GM18873 (cell line): ENCODE data around the gene KRTAP10-1.
"Not testable (repeated sequence)": the region's sequence is repeated elsewhere in the genome, so short reads cannot be mapped to it uniquely, and the experiment has no call there.

Experiments used
- ATAC-seq: cut with Tn5 transposase; IDR thresholded peaks from one replicate; pipeline ENCODE4 v1.9.1; 2021; ENCODE audit warnings: mild to moderate bottlenecking, moderate library complexity, moderate number of reproducible peaks; ENCODE audit not compliant: unreplicated experiment, low FRiP score

The KRTAP10-1 gene

GRCh38 chr21:44550285-44550684, 10.3 kb upstream of the KRTAP10-1 start:
- not testable (repeated sequence) for ATAC-seq

- no peak for ATAC-seq
Observed at GRCh38 chr21:44549525-44550211, 9.7 kb upstream of the KRTAP10-1 start.

- ATAC-seq: no peak
Observed at GRCh38 chr21:44548922-44549321, 8.9 kb upstream of the KRTAP10-1 start.

- no peak for ATAC-seq
Observed at GRCh38 chr21:44548381-44548780, 8.4 kb upstream of the KRTAP10-1 start.

- ATAC-seq: no peak
Observed at GRCh38 chr21:44547656-44548331, 7.8 kb upstream of the KRTAP10-1 start.

GRCh38 chr21:44544566-44544965, 4.6 kb upstream of the KRTAP10-1 start:
- ATAC-seq: no peak

GRCh38 chr21:44542716-44543115, 2.7 kb upstream of the KRTAP10-1 start:
- ATAC-seq: no peak

GRCh38 chr21:44540741-44541288, 820 bp upstream of the KRTAP10-1 start:
- no peak for ATAC-seq

- ATAC-seq: no peak
Observed at GRCh38 chr21:44539046-44539445, 949 bp downstream of the KRTAP10-1 start.

- no peak for ATAC-seq
Observed at GRCh38 chr21:44537930-44538911, 1.8 kb downstream of the KRTAP10-1 start.

- no peak for ATAC-seq
Observed at GRCh38 chr21:44535963-44536362, 4.0 kb downstream of the KRTAP10-1 start.

GRCh38 chr21:44534688-44535087, 5.3 kb downstream of the KRTAP10-1 start:
- no peak for ATAC-seq

- ATAC-seq: no peak
Observed at GRCh38 chr21:44533891-44534627, 5.9 kb downstream of the KRTAP10-1 start.

- ATAC-seq: no peak
Observed at GRCh38 chr21:44533121-44533890, 6.7 kb downstream of the KRTAP10-1 start.

GRCh38 chr21:44532712-44533111, 7.3 kb downstream of the KRTAP10-1 start:
- no peak for ATAC-seq

GRCh38 chr21:44531606-44532564, 8.1 kb downstream of the KRTAP10-1 start:
- no peak for ATAC-seq

- ATAC-seq: no peak
Observed at GRCh38 chr21:44530903-44531605, 8.9 kb downstream of the KRTAP10-1 start.
